ENCODE data around the gene CDK16. TPM values are rescaled to one million over a fixed set of nuclear protein-coding genes. Genes with fewer than 3 reads are reported as not detected.

Gene CDK16
- total and polyA plus RNA-seq, 2 of the 4 experiments (the other 2 are of a cell fraction), result 85.3 to 106 TPM

DNA sequence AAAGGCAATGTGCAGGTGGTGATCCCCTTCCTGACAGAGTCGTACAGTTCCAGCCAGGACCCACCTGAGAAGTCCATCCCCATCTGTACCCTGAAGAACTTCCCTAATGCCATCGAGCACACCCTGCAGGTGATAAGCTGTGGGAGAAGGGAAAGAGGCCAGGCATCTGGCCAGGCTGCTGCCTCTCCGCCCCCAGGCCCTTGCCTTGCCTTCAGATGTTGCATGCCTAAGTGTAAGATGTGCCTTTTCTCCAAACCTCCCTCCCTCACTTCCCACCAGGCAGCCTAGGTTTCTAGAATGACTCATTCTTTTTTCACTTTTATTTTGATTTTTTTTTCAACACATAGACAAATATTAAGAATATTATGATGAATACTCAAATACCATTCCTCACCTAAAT, 12.2 kb upstream of the CDK16 start:
- H3K36me3 ChIP-seq (ENCODE audit: control insufficient read depth, insufficient read depth, low read length), result peaks cover 86% of the 10 kb centered on the region
- H3K27ac ChIP-seq (ENCODE audit: insufficient read depth, low read length), result no peak overlapping the region
- no peaks in the 10 kb centered on the region for H3K4me1 ChIP-seq (ENCODE audit: control insufficient read depth, insufficient read depth, low read length)
- intact Hi-C loops (cut with micrococcal nuclease) (no loop called here), in situ Hi-C loops (cut with MboI; ENCODE audit: low sequenced_read_pairs) (loop anchor here (25.0 kb wide), 1 partner anchor 431 kb away; the partner anchor contains the start of gene CFP), dilution Hi-C loops (cut with HindIII; ENCODE audit: low sequenced_read_pairs, unreplicated experiment) (no loop called here)
- TF ChIP-seq RAD21 (IDR thresholded peaks at IDR 0.05; ENCODE audit: low read length) (no peak), RCOR1 (IDR thresholded peaks at IDR 0.05; ENCODE audit: insufficient replicate concordance, low read length) (no peak), FOS (IDR thresholded peaks at IDR 0.05; ENCODE audit: low read depth, low read length) (no peak), POLR2A (IDR thresholded peaks at IDR 0.05; ENCODE audit: low read depth, low read length) (no peak), CEBPB (IDR thresholded peaks at IDR 0.05; ENCODE audit: low read depth, low read length) (no peak), MAZ (IDR thresholded peaks at IDR 0.05; ENCODE audit: borderline replicate concordance, low read depth, low read length) (no peak)
- TF ChIP-seq, protein P1, sequence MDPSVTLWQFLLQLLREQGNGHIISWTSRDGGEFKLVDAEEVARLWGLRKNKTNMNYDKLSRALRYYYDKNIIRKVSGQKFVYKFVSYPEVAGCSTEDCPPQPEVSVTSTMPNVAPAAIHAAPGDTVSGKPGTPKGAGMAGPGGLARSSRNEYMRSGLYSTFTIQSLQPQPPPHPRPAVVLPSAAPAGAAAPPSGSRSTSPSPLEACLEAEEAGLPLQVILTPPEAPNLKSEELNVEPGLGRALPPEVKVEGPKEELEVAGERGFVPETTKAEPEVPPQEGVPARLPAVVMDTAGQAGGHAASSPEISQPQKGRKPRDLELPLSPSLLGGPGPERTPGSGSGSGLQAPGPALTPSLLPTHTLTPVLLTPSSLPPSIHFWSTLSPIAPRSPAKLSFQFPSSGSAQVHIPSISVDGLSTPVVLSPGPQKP (IDR thresholded peaks at IDR 0.05; ENCODE audit: borderline replicate concordance, low read depth, low read length), result no peak
- no peak overlapping the region for H4K91ac ChIP-seq (ENCODE audit: insufficient read depth, low read depth, low read length)
- no TSS peak for BruUV-seq (replicated peaks)
- H2BK5ac ChIP-seq (ENCODE audit: low read depth, low read length, poor library complexity, severe bottlenecking), result no peak overlapping the region
- DNase-seq (peak; percentile 47), ATAC-seq (ENCODE audit: low read depth) (peak; percentile 64)
- no peak overlapping the region for H4K8ac ChIP-seq (ENCODE audit: low read depth in 2 of 2, low read length in 2 of 2)
- WGBS, 2 experiments (ENCODE audit: extremely low coverage in 2 of 2, insufficient read length in 1 of 2), result no CpG with 5 or more reads among the region's 3 CpGs
- no peak overlapping the region for H2BK15ac ChIP-seq (ENCODE audit: low read depth, low read length)
- no peak overlapping the region for H2AFZ ChIP-seq (replicated peaks; ENCODE audit: low read length, poor library complexity)
- H3K9ac ChIP-seq (ENCODE audit: low read depth, low read length), result no peak overlapping the region
- H4K20me1 ChIP-seq (ENCODE audit: insufficient read depth, low read length), result peaks cover 50% of the 10 kb centered on the region
- ChIA-PET CTCF (no interaction called here), POLR2A (ENCODE audit: unreplicated experiment) (no interaction called here)
- H3K79me1 ChIP-seq (ENCODE audit: low read depth in 1 of 2, low read length in 2 of 2), result peaks cover 15 to 37% of the 10 kb centered on the region in 2 experiments; a peak in 3 of 4 replicates
- no peak overlapping the region for H4K5ac ChIP-seq (ENCODE audit: low read depth, low read length)
- H3K4me2 ChIP-seq (ENCODE audit: low read depth, low read length), result no peak overlapping the region
- H3K14ac ChIP-seq (replicated peaks; ENCODE audit: low read depth, low read length), result no peak overlapping the region
- H2BK20ac ChIP-seq (ENCODE audit: low read depth, low read length), result no peak overlapping the region
- H2AK5ac ChIP-seq (ENCODE audit: low read depth, low read length), result no peak overlapping the region
- no peaks in the 10 kb centered on the region for H3K9me1 ChIP-seq (ENCODE audit: insufficient read depth, low read length)
- no peaks in the 10 kb centered on the region for H3K9me3 ChIP-seq (ENCODE audit: control insufficient read depth, insufficient read depth, low read length)
- H3K23ac ChIP-seq (ENCODE audit: low read depth, low read length), result no peak overlapping the region
- H2AK9ac ChIP-seq (replicated peaks; ENCODE audit: low read depth, low read length, poor library complexity), result no peak overlapping the region
- H3K4ac ChIP-seq (ENCODE audit: low read depth, low read length), result no peak overlapping the region
- no peak overlapping the region for H2BK120ac ChIP-seq (ENCODE audit: low read depth, low read length)
- no peak overlapping the region for H3K56ac ChIP-seq (ENCODE audit: extremely low read depth, insufficient read depth, low read length)
- H3K4me3 ChIP-seq (ENCODE audit: insufficient read depth, low read depth, low read length), result no peak overlapping the region
- H3K27me3 ChIP-seq (ENCODE audit: control insufficient read depth, insufficient read depth, low read length), result no peaks in the 10 kb centered on the region; the same call in 1 of the 2 replicates
- no peak overlapping the region for H3K18ac ChIP-seq (ENCODE audit: low read depth, low read length)
